ENCODE results near the gene ARSI.
"Not testable (repeated sequence)": the region's sequence is repeated elsewhere in the genome, so short reads cannot be mapped to it uniquely, and the experiment has no call there.

Gene ARSI

GRCh38 chr5:150253416-150254208 is 49.1 kb downstream of the ARSI start:
- no peak for TF ChIP-seq CTCF (IDR thresholded peaks at IDR 0.05; ENCODE audit: insufficient read depth, missing control alignments)
- FAIRE-seq (no peak), DNase-seq (ENCODE audit: insufficient read length, low spot score) (no peak)

GRCh38 chr5:150252489-150252888 is 50.2 kb downstream of the ARSI start:
- FAIRE-seq (no peak), DNase-seq (ENCODE audit: insufficient read length, low spot score) (no peak)

GRCh38 chr5:150251504-150251903 is 51.2 kb downstream of the ARSI start:
- FAIRE-seq (no peak), DNase-seq (ENCODE audit: insufficient read length, low spot score) (no peak)
- no peak for TF ChIP-seq CTCF (IDR thresholded peaks at IDR 0.05; ENCODE audit: insufficient read depth, missing control alignments)

More at GRCh38 chr5:150252489-150252888, 50.2 kb downstream of the ARSI start:
- no peak for TF ChIP-seq CTCF (IDR thresholded peaks at IDR 0.05; ENCODE audit: insufficient read depth, missing control alignments)

- FAIRE-seq (no peak), DNase-seq (ENCODE audit: insufficient read length, low spot score) (no peak)
- peak; percentile 5 for TF ChIP-seq CTCF (IDR thresholded peaks at IDR 0.05; ENCODE audit: insufficient read depth, missing control alignments)
Observed at GRCh38 chr5:150249744-150250143, 53.0 kb downstream of the ARSI start.

GRCh38 chr5:150248946-150249345 is 53.8 kb downstream of the ARSI start:
- DNase-seq (ENCODE audit: insufficient read length, low spot score) (no peak), FAIRE-seq (no peak)
- no peak for TF ChIP-seq CTCF (IDR thresholded peaks at IDR 0.05; ENCODE audit: insufficient read depth, missing control alignments)

GRCh38 chr5:150248493-150248892 is 54.2 kb downstream of the ARSI start:
- not testable (repeated sequence) for DNase-seq (ENCODE audit: insufficient read length, low spot score); FAIRE-seq

- no peak for TF ChIP-seq CTCF (IDR thresholded peaks at IDR 0.05; ENCODE audit: insufficient read depth, missing control alignments)
- DNase-seq (ENCODE audit: insufficient read length, low spot score) (no peak), FAIRE-seq (no peak)
Observed at GRCh38 chr5:150247726-150248125, 55.0 kb downstream of the ARSI start.

Measured in D721Med (cell line).